Upper lobe of right lung (tissue), 1 donor: Measurements from ENCODE around the gene ATP1A1. TPM values are rescaled to one million over a fixed set of nuclear protein-coding genes. Genes with fewer than 3 reads are reported as not detected.

ENCODE experiments used
- ATAC-seq: fragments of 200-7000 bp; cut with Tn5 transposase; one replicate; pipeline ENCODE4 v1.9.1; 2020; ENCODE audit warnings: mild to moderate bottlenecking, moderate library complexity
- DNase-seq: peaks from one replicate; pipeline ENCODE4 v3.0.0-alpha.2; 2020
- H3K27ac ChIP-seq: fragments of 200-600 bp; one replicate; pipeline ENCODE4 v1.8.0; 2022
- H3K27me3 ChIP-seq: fragments of 200-600 bp; one replicate; pipeline ENCODE4 v1.8.0; 2022; ENCODE audit warnings: mild to moderate bottlenecking
- H3K36me3 ChIP-seq: fragments of 200-600 bp; one replicate; pipeline ENCODE4 v1.8.0; 2022
- H3K4me1 ChIP-seq: fragments of 200-600 bp; one replicate; pipeline ENCODE4 v1.8.0; 2022
- H3K4me3 ChIP-seq: fragments of 200-600 bp; one replicate; pipeline ENCODE4 v1.8.0; 2022; ENCODE audit warnings: mild to moderate bottlenecking
- H3K9me3 ChIP-seq: fragments of 200-600 bp; one replicate; pipeline ENCODE4 v1.8.0; 2022
- CTCF ChIP-seq: fragments of 200-600 bp; IDR thresholded peaks from one replicate; pipeline ENCODE4 v1.8.0; 2022; ENCODE audit warnings: antibody characterized with exemption
- intact Hi-C: fragments of 100-400 bp; cut with DNase I; formaldehyde crosslinking; loops from one replicate; pipeline ENCODE4 v1.11.0; 2022
- total RNA-seq: library from RNA; stranded (reverse); fragmentation: NEBNext Ultra II Directional; extraction: Animal tissue kit (Norgen Biotek cat#: 25700); gene quantifications from one replicate; pipeline ENCODE4 v1.2.1, GENCODE V29; 2021
- donor health status: DM: no; HTN: yes; CAD: no; lungs with severe emphysema.

Gene ATP1A1
- total RNA-seq, 1 donor from 2014 or later = 628 TPM

- Histone ChIP-seq H3K36me3 (no peaks in the 10 kb centered on the region), H3K27me3 (no peaks in the 10 kb centered on the region), H3K9me3 (no peaks in the 10 kb centered on the region), H3K4me3 (no peak overlapping the region), H3K27ac (no peak overlapping the region), H3K4me1 (no peaks in the 10 kb centered on the region)
- intact Hi-C loops = no loop called here
- no peak for DNase-seq
- TF ChIP-seq CTCF = no peak
- ATAC-seq = no peak
Observed at GRCh38 chr1:116424438-116424837, 51.4 kb downstream of the ATP1A1 start.

- Histone ChIP-seq H3K4me3 (no peak overlapping the region), H3K4me1 (no peaks in the 10 kb centered on the region), H3K36me3 (no peaks in the 10 kb centered on the region), H3K27ac (no peak overlapping the region), H3K9me3 (no peaks in the 10 kb centered on the region), H3K27me3 (no peaks in the 10 kb centered on the region)
- DNase-seq = no peak
- TF ChIP-seq CTCF = no peak
- intact Hi-C loops = no loop called here
- ATAC-seq = no peak
Observed at GRCh38 chr1:116424863-116425262, 51.8 kb downstream of the ATP1A1 start.

- no peak for TF ChIP-seq CTCF
- ATAC-seq = peak; percentile 9
- H3K27me3 ChIP-seq = no peaks in the 10 kb centered on the region
Observed at GRCh38 chr1:116425987-116426386, 52.9 kb downstream of the ATP1A1 start.

GRCh38 chr1:116426401-116426800, 53.4 kb downstream of the ATP1A1 start:
- no peaks in the 10 kb centered on the region for H3K9me3 ChIP-seq

More at GRCh38 chr1:116425987-116426386, 52.9 kb downstream of the ATP1A1 start:
- H3K36me3 ChIP-seq = no peaks in the 10 kb centered on the region
- H3K4me3 ChIP-seq = no peak overlapping the region
- no peaks in the 10 kb centered on the region for H3K9me3 ChIP-seq
- DNase-seq = no peak
- H3K27ac ChIP-seq = no peak overlapping the region
- H3K4me1 ChIP-seq = no peaks in the 10 kb centered on the region
- intact Hi-C loops = no loop called here

GRCh38 chr1:116428576-116428975, 55.5 kb downstream of the ATP1A1 start:
- H3K9me3 ChIP-seq = no peaks in the 10 kb centered on the region
- no peak overlapping the region for H3K27ac ChIP-seq
- H3K4me1 ChIP-seq = no peaks in the 10 kb centered on the region
- H3K4me3 ChIP-seq = no peak overlapping the region
- H3K27me3 ChIP-seq = no peaks in the 10 kb centered on the region
- TF ChIP-seq CTCF = no peak
- no peak for DNase-seq
- H3K36me3 ChIP-seq = no peaks in the 10 kb centered on the region
- intact Hi-C loops = no loop called here
- ATAC-seq = no peak

More at GRCh38 chr1:116426401-116426800, 53.4 kb downstream of the ATP1A1 start:
- H3K4me1 ChIP-seq = no peaks in the 10 kb centered on the region
- ATAC-seq (peak; percentile 26), DNase-seq (no peak)
- no peak overlapping the region for H3K27ac ChIP-seq
- no peaks in the 10 kb centered on the region for H3K36me3 ChIP-seq
- no peak overlapping the region for H3K4me3 ChIP-seq
- no peaks in the 10 kb centered on the region for H3K27me3 ChIP-seq
- no peak for TF ChIP-seq CTCF
- intact Hi-C loops = no loop called here

- DNase-seq (no peak), ATAC-seq (no peak)
- H3K27me3 ChIP-seq = no peaks in the 10 kb centered on the region
- TF ChIP-seq CTCF = no peak
- intact Hi-C loops = no loop called here
- H3K4me1 ChIP-seq = no peaks in the 10 kb centered on the region
- no peaks in the 10 kb centered on the region for H3K36me3 ChIP-seq
- no peak overlapping the region for H3K4me3 ChIP-seq
- H3K27ac ChIP-seq = no peak overlapping the region
- no peaks in the 10 kb centered on the region for H3K9me3 ChIP-seq
Observed at GRCh38 chr1:116429821-116430374, 56.9 kb downstream of the ATP1A1 start.
